DMS153 treated with DMSO at 0.1 percent for 48 hours (cell line): ENCODE data around the gene GPX4.

Experiments used
- DNase-seq: peaks from one replicate; lab custom pipeline; 2025; ENCODE audit not compliant: unreplicated experiment; lab: John Stamatoyannopoulos, UW

GPX4 gene

DNA sequence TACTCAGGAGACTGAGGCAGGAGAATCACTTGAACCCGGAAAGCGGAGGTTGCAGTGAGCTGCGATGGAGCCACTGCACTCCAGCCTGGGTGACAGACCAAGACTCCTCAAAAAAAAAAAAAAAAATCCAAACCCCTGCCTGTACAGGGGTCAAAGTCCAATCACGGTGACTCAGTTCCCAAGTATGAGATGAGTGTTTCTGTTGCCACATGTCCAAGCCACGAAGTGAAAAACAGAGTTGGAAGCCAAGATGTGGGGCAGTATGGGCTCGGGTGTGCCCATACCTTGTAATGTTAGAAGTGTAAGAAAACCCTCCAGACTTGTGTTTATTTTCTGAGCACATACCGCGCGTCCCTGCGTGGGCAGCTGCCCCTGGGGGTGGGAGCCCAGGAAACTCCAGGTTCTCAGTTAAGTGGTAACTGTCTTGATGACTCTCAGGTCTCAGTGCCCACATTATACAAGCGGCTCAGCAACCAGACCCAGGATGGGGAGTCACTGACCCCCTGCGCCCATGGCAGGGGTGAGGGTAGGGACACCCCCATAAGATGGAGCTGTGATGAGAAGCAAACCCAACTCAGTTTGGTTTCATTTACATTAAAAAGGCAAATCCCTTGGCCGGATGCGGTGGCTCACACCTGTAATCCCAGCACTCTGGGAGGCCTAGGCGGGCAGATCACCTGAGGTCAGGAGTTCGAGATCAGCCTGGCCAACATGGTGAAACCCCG is 1.2 kb upstream of the GPX4 start:
- no peak for DNase-seq

DNA sequence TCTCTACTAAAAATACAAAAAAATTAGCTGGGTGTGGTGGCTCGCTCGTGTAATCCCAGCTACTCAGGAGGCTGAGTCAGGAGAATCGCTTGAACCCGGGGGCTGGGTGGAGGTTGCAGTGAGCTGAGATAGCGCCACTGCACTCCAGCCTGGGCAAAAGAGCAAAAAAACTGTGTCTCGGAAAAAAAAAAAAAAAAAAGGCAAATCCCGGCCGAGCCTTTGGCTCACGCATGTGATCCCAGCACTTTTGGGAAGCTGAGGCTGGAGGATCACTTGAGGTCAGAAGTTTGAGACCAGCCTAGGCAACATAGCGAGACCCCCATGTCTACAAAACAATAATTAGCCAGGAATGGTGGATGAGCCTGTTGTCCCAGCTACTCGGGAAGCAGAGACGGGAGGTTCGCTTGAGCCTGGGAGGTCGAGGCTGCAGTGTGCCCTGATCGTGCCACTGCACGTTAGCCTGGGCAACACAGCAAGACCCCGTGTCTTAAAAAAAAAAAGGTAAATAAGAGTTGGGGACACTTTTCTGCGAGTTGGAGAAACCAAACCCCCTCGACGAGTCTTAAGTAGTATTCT is 574 bp upstream of the GPX4 start:
- DNase-seq = no peak

DNA sequence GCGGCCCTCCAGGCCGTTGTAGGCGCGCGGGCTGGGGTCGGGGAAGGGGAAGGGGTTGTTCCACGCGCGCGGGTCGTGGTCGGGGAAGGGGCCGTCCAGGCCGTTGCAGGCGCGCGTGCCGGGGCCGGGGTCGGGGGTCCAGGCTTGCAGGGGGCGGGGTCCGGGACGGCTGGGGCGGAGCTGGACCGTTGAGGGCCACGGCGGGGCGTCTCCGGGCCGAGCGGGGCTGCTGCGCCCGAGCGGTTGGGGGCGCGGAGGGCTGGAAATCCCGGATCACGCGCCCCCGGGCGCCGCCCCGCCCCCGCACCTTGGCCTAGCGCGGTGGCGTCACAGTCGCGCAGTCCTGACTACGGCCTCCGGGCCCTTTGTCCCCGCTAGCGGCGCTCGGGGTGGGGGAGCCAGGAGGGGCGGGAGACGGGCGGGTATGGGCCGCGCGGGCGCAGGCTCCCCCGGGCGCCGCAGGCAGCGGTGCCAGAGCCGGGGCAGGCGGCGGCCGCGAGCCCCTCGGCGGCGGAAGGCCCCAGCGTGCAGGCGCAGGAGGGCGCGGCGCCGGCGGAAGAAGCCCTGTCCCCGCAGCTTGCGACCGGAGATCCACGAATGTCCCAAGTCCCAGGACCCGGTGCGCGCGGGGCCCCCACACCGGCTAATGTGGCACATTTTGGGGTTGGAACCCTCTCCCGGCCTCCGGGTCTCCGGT is 665 bp downstream of the GPX4 start:
- no peak for DNase-seq

DNA sequence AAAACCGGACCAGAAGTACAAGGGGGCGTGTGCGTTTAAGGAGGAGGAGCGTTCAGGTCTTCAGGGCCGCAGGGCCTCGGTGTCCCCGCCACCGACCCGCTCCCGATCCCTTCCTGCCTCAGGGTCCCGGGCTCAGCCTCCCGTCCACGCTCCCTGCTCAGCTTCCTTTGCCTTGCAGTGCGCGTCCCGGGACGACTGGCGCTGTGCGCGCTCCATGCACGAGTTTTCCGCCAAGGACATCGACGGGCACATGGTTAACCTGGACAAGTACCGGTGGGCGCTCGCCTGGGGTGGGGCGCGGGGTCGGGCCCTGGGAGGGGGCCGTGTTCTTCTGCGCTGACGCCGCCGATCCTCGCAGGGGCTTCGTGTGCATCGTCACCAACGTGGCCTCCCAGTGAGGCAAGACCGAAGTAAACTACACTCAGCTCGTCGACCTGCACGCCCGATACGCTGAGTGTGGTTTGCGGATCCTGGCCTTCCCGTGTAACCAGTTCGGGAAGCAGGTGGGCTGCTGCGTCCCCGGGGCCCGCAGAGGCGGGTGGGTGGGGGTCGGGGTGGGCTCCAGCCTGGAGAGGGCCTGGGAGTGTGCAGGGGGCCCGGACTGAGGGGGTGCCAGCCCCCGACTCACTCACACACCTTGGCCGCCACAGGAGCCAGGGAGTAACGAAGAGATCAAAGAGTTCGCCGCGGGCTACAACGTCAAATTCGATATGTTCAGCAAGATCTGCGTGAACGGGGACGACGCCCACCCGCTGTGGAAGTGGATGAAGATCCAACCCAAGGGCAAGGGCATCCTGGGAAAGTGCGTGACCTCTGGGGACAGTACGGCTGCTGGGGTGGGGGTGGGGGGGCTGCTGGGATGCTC is 1.4 kb downstream of the GPX4 start:
- no peak for DNase-seq

DNA sequence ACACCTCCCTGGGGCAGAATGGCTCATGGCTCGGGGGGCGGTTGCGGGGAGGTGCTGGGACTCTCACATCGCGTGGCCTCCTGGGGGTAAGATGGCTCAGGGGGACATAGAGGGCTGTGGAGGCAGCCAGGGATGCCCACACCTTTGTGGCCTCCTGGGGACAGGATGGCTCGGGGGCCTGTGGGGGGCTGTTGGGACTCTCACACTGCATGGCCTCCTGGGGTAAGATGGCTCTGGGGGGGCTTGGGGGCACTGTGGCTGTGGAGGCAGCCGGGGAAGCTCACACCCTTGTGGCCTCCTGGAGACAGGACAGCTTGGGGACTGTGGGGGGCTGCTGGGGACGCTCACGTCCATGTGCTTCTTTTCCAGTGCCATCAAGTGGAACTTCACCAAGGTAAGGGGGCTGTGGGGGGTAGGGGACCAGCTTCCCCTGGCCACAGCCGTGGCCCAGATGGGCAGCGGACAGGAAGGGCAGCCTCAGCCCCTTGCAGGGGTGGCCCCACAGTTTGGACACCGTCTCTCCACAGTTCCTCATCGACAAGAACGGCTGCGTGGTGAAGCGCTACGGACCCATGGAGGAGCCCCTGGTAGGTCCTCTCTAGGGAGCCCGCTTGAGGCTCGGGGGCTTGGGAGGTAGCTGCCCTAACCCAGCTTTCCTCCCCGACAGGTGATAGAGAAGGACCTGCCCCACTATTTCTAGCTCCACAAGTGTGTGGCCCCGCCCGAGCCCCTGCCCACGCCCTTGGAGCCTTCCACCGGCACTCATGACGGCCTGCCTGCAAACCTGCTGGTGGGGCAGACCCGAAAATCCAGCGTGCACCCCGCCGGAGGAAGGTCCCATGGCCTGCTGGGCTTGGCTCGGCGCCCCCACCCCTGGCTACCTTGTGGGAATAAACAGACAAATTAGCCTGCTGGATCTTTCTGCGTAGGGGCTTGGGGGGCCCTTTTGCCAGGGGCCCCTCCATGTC is 2.4 kb downstream of the GPX4 start:
- DNase-seq = no peak

DNA sequence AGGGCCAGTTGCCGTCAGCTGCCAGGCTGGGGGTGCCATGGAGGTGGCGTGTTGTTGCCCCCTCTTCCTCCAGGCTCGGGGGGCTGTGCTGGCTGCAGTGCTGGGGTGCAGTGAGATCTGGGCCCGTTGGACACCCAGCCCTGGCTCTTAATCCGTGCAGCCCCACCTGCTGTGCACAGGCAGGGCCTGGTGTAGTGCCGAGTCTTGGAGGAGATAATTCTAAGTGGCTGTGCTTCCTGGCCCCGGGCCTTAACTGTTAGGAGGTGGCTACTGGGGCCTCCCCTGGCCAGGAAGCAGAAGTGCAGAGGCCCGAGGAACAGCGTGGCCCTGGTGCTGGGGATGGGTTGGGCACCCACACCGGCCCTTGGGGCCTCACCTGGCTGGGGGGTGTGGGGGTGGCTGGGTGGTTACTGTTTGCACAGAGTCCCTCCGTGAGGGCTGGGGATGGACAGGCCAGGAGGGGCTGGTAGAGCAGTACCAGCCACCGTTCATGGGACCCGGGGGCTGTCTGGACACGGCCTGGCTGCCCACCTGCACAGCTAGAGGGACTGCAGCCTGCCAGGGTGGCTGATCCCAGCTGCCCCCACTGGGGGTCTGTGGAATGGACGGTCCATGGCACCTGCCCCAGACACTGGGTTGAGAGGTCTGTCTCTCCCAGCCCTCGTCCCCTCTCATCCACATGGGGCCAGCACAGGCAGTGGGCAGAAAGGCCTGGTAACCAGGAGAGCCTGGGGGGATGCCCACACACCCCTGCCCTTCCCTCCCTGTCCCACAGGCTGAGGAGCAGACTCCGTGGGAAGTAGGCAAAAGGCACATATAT is 3.3 kb downstream of the GPX4 start:
- no peak for DNase-seq

DNA sequence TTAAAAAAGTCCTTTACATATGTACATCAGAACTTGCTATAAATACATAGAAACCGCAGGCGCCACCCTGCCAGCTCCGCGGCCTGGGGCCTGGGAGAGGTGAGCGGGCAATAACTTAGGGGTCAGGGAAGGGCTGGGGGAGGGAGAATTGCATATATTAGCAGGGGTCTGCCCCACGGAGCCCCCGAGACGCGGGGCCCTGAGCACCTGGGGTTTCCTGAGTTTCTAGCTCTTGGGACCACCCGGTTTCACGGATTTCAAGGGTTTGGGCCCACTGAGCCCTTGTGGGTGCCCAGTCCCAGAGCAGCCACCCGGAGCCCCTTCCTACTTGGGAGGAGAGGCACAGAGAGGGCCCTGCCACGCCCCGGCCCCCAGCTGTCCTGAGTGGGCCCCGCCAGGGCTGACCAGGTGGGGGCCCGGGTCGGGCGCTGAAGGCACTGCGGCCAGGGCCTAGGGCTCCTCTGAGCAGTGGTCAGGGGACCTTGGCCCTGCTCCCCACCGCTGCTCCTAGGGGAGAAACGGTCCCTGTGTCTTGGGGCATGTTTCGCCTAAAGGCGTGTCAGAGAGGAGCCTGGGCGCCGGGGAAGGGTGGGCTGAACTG is 4.0 kb downstream of the GPX4 start:
- DNase-seq = no peak

DNA sequence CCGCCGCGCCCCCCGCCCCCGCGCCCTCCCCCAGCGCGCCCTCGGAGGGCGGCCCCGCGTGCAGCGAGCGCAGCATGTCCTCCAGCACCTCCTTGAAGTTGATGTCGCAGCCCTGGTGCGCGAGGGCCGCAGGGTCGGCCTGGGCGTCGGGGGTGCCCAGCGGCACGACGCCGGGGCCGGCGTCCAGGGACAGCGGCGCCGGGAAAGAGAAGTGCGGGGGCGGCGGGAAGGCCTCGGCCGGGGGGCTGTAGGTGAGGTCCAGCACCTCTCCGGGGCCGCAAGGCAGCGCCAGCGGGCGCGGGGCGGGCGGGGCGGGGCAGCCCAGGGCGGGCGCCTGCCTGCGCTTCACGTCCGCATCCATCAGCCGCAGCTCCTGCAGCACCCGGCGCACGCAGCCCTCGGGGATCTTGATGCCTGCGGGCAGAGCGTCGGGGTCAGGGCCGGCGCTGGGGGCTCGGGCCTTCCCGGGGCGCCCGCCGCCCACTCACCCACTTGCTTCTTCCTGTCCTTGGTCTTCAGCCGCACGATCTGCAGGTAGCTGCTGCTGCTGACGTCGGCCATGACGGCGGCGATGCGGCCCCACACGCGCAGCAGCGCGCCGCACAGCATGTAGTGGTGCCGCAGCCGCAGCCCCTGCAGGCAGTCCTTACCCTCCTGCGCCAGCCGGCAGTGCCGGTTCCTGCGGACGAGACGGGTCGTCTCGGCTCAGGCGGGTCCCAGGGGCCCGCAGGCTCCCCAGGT is 4.7 kb downstream of the GPX4 start:
- DNase-seq = no peak

DNA sequence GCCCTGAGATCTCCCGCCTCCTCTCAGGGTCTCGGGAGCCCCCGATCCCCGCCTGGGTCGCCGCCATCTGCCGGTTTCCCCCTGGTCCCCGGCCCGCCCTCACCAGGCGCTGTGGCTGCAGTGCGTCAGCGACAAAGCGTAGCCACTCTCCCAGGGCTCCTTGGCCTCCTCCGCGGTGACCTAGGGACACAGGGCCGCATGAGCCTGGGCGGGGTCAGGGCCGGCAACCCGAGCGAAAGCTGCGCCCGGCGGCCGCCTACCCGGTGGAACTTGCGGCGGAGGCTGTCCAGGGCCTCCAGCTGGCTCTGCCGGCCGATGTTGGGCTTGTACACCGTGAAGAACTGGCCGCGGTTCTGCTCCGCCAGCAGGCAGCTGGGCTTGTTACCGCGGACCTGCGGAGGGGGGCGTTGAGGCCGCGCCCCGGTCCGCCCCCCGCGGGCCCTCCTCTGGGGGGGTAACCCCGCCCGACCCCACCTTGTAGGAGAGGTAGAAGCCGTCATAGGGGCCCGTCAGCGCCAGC is 5.3 kb downstream of the GPX4 start:
- no peak for DNase-seq

DNA sequence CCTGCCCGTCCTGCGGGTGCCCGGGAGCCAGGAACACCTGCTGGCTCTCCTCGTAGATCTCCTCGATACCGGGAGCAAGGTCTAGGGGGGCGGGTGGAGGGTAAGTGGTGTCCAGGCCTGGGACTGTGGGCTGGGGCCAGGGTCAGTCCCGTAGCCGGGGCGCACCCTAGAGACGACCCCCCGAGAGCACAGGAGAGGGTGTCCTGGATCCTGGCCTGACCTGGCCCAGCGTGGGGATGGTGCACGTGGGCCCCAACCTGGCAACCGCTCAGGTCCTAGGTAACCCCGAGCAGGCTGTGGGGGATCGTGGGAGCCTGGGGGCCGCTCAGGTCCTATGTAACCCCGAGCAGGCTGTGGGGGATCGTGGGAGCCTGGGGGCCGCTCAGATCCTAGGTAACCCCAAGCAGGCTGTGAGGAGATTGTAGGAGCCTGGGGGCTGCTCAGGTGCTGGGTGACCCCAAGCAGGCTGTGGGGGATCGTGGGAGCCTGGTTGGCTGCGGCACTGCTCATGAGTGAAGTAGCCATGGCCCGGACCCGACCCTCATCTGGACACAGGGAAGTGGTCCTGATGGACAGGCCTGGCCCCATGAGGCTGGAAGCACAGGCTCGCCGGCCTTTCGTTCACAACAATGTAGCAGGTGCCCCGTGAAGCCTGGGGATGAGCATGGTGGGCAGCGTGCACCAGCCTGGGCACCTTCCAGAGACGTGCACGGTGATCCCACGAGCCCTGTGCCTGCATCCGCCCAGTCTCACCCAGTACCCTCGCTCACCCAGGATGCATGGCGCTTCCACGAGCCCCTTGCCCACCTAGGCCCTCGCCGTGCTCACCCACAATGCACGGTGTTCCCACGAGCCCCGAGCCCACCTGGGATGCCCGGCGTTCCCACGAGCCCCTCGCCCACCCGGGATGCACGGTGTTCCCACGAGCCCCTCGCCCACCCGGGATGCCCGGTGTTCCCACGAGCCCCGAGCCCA is 6.2 kb downstream of the GPX4 start:
- DNase-seq = no peak

DNA sequence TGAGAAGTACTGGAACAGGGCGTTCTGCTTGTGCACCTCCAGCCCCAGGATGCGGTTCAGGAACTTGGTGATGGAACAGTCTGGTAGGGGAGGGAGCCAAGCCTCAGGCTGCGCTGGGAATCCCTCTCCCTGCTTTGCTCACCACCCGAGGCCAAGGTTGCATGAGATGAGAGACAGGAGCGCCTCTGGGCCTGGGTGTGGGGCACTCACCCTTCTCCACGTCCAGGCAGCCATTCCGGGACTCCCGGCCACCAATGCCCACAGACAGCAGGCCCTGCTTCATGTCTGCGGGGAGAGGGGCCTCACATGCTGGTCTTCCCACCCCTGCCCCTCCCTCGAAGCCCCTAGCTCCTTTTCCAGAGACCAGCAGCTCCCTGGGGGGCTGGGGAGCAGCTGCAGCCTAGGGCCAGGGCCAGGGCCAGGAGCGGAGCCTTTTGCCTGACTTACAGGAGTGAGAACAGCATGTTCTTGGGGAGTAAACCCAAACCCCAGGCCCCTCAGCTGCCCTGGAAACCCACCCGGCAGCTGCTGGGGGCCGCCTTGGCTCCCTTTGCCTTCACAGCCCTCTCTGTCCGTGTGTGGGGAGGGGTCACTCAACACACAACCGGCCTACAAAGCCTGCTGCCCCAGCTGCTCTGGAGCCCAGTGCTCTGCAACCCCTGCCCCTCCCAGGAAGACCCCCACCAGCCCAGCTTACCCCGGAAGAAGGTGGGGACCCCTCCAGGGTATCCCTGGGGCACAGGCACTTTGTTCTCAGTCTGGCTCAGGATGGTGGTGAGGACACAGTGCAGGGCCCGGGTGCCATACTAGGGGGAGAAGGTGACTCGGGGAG is 7.2 kb downstream of the GPX4 start:
- DNase-seq = no peak

DNA sequence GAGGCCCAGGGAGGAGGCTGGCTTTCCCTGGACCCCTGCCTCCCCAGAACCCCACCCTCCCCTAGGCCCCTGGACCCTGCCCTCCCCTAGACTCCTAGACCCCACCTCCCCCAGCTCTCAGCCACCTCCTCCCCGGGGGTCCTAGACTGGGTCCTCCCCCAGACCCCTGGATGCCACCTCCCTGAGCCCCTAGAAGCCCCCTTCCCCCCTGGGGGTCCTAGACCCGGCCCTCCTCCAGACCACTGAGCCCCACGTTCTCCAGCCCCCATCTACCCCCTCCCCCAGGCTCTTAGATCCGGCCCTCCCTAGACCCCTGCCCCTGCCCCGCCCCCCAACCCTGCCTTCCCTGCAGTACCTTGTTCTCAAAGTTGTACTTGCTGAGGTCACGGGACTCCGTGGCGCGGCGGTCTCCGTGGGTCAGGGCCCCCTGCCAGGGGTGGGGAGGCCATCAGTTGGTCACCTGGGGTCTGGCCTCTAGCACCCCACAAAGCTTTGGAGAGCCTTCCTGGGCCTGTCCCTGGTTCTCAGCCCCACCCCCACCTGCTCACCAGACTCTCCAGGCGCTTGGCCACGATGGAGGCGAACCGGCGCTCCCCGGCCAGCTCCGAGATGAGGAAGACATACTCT is 8.0 kb downstream of the GPX4 start:
- no peak for DNase-seq

DNA sequence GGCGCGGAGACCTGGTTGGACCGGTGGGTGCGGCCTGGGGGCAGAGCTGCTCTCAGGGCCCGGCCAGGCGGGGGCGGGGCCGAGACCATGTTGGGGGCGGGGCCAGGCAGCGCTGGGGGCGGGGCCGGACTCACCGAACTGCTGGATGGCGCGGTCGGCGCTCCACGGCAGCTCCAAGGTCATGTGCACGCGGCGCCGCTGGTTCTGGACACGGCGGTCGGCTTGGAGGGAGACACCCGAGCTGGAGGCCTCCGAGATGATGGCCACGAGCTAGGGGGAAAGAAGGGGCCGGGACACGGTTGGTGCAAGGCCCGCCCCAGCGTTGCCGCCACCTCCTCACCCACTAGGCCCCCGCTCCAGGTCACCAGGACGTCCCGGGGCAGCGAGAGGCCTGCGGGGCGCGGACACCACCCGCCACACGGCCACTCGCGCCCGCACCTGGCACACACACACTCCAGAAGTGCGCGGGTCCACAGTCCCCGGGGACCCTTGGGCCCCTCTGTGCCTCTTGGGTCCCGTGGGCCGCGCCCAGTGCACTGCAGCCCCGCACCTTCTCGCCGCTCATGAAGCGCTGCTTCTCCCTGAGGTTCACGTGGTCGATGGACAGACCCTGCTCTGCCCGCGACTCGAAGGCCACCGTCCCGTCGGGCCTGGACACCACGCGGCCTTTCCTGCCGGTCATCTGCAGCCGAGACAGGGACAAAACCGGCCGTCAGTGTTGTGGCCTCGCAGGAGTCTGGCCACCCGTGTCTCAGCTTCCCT is 8.7 kb downstream of the GPX4 start:
- no peak for DNase-seq

DNA sequence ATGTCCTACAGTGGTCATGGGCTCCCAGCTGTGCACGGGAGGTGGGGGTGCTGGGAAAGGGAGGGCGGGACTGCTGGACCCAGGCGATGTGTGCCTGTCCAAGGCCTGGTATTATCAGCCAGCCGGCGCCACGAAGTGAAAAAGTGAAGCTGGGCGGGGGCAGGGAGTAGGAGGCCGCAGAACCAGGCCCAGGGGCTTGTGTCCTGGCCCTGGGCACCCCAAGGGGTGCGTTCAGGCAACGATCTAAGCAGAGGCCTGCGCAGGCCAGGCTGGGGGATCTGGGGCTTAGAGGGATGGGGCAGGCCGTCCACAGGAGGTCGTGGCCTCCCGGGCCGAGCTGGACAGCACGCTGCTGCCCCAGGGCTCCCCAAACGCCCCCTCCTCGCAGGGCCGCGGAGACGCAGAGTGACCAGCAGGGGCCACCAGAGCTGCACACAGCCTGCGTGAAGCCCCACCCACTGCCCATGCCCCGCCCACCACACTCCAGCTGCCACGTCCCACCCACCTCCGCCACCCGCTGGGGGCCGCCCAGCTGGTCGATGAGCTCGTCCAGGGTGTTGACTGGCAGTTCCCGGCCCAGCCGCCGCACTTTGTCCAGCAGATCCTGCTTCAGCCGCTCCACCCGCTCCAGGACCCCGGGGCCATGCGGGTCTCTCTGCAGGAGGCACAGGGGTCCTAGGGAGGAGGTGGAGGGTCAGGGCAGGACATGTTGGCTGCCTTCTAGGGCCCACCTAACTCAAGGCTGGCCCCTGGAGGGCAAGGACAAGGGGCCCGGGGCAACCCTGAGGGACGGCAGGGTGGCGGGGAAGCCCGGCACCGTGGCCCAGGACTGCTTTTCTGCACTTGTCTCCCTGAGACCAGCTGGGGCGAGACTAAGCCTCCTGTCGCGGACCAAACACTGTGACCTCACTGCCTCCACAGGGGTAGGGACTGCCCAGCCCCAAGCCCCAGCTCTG is 9.5 kb downstream of the GPX4 start:
- DNase-seq = no peak
